SK-N-SH treated with all-trans-retinoic acid at 6 μM for 48 hours (cell line): ENCODE data around the gene THNSL1.
A peak's percentile ranks its signal among the peaks of the same experiment; 100 is the strongest.

Experiments used
- ATAC-seq: fragments of 200-7000 bp; cut with Tn5 transposase; 3 replicates; pipeline ENCODE4 v1.9.1; 2020; ENCODE audit warnings: mild to moderate bottlenecking, moderate library complexity
- BACH2 ChIP-seq: fragments of 250-450 bp; sonication (Bioruptor Pico); IDR thresholded peaks from 2 replicates; pipeline ENCODE4 v1.9.0; 2021; ENCODE audit warnings: mild to moderate bottlenecking, borderline replicate concordance
- CREB5 ChIP-seq: fragments of 250-450 bp; sonication (Bioruptor Pico); IDR thresholded peaks from 2 replicates; pipeline ENCODE4 v1.5.1; 2020; ENCODE audit warnings: low read depth, mild to moderate bottlenecking, moderate library complexity
- CSDC2 ChIP-seq: fragments of 250-450 bp; sonication (Bioruptor Pico); IDR thresholded peaks from 2 replicates; pipeline ENCODE4 v1.5.0; 2020; ENCODE audit warnings: mild to moderate bottlenecking, moderate library complexity
- ESRRG ChIP-seq: fragments of 250-450 bp; sonication (Bioruptor Pico); IDR thresholded peaks from 2 replicates; pipeline ENCODE4 v1.6.1; 2021; ENCODE audit warnings: mild to moderate bottlenecking
- ISL1 ChIP-seq: fragments of 250-450 bp; sonication (Bioruptor Pico); IDR thresholded peaks from 2 replicates; pipeline ENCODE4 v2.1.2; 2022; ENCODE audit warnings: mild to moderate bottlenecking, moderate library complexity
- OSR1 ChIP-seq: fragments of 250-450 bp; sonication (Bioruptor Pico); IDR thresholded peaks from 2 replicates; pipeline ENCODE4 v1.8.0; 2022; ENCODE audit warnings: moderate library complexity, mild to moderate bottlenecking, inconsistent platforms
- POU6F1 ChIP-seq: fragments of 250-450 bp; sonication (Bioruptor Pico); IDR thresholded peaks from 2 replicates; pipeline ENCODE4 v1.8.0; 2021; ENCODE audit warnings: low read depth, mild to moderate bottlenecking, moderate library complexity, borderline replicate concordance
- PPARA ChIP-seq: fragments of 250-450 bp; sonication (Bioruptor Pico); IDR thresholded peaks from 2 replicates; pipeline ENCODE4 v1.5.0; 2020; ENCODE audit warnings: mild to moderate bottlenecking, borderline replicate concordance
- TCF4 ChIP-seq: fragments of 250-450 bp; sonication (Bioruptor Pico); IDR thresholded peaks from 2 replicates; pipeline ENCODE4 v1.8.0; 2021; ENCODE audit warnings: mild to moderate bottlenecking, moderate library complexity, borderline replicate concordance
- TOX ChIP-seq: fragments of 250-450 bp; sonication (Bioruptor Pico); IDR thresholded peaks from 2 replicates; pipeline ENCODE4 v1.8.0; 2021; ENCODE audit warnings: mild to moderate bottlenecking, moderate library complexity, borderline replicate concordance
- ZNF565 ChIP-seq: fragments of 450-650 bp; formaldehyde crosslinking; conservative IDR thresholded peaks from 2 replicates; pipeline ENCODE4 v1.5.0; 2020; ENCODE audit warnings: low read depth, mild to moderate bottlenecking, moderate library complexity
- ZNF70 ChIP-seq: fragments of 450-650 bp; formaldehyde crosslinking; IDR thresholded peaks from 2 replicates; pipeline ENCODE4 v1.5.0; 2020; ENCODE audit warnings: mild to moderate bottlenecking, moderate library complexity
- TF ChIP-seq, protein P1 (sequence below): fragments of 250-450 bp; sonication (Bioruptor Pico); IDR thresholded peaks from 2 replicates; pipeline ENCODE4 v1.5.0; 2020; ENCODE audit warnings: mild to moderate bottlenecking, moderate library complexity
- TF ChIP-seq, protein P2 (sequence below): fragments of 250-450 bp; sonication (Bioruptor Pico); IDR thresholded peaks from 2 replicates; pipeline ENCODE4 v1.8.0; 2020; ENCODE audit warnings: mild to moderate bottlenecking, moderate library complexity, borderline replicate concordance
- TF ChIP-seq, protein P3 (sequence below): fragments of 250-450 bp; sonication (Bioruptor Pico); IDR thresholded peaks from 2 replicates; pipeline ENCODE4 v1.5.1; 2021; ENCODE audit warnings: mild to moderate bottlenecking, moderate library complexity

THNSL1 gene

GRCh38 chr10:25018703-25019102, 2.3 kb downstream of the THNSL1 start:
- ATAC-seq, result no peak

DNA sequence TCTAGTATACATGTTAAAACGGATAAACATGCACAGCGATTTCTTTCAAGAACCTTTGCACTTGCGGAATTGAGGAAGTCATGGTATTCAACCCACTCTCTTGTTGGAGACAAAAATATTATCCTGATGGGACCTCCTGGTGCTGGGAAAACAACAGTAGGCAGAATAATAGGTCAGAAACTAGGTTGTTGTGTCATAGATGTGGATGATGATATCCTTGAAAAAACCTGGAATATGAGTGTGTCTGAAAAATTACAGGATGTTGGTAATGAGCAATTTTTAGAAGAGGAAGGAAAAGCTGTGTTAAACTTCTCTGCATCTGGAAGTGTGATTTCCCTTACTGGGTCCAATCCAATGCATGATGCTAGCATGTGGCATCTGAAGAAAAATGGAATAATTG, 6.9 kb downstream of the THNSL1 start:
- TF ChIP-seq, protein P1, sequence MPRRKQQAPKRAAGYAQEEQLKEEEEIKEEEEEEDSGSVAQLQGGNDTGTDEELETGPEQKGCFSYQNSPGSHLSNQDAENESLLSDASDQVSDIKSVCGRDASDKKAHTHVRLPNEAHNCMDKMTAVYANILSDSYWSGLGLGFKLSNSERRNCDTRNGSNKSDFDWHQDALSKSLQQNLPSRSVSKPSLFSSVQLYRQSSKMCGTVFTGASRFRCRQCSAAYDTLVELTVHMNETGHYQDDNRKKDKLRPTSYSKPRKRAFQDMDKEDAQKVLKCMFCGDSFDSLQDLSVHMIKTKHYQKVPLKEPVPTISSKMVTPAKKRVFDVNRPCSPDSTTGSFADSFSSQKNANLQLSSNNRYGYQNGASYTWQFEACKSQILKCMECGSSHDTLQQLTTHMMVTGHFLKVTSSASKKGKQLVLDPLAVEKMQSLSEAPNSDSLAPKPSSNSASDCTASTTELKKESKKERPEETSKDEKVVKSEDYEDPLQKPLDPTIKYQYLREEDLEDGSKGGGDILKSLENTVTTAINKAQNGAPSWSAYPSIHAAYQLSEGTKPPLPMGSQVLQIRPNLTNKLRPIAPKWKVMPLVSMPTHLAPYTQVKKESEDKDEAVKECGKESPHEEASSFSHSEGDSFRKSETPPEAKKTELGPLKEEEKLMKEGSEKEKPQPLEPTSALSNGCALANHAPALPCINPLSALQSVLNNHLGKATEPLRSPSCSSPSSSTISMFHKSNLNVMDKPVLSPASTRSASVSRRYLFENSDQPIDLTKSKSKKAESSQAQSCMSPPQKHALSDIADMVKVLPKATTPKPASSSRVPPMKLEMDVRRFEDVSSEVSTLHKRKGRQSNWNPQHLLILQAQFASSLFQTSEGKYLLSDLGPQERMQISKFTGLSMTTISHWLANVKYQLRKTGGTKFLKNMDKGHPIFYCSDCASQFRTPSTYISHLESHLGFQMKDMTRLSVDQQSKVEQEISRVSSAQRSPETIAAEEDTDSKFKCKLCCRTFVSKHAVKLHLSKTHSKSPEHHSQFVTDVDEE (CRISPR knock-in tag), result no peak
- no peak for TF ChIP-seq POU6F1 (CRISPR knock-in tag)
- no peak for TF ChIP-seq OSR1 (CRISPR knock-in tag)
- no peak for TF ChIP-seq CREB5 (CRISPR knock-in tag)
- no peak for TF ChIP-seq ISL1 (CRISPR knock-in tag)
- TF ChIP-seq ZNF70 (CRISPR knock-in tag), result no peak
- TF ChIP-seq ESRRG (CRISPR knock-in tag), result no peak
- TF ChIP-seq ZNF565 (CRISPR knock-in tag), result no peak
- TF ChIP-seq TOX (CRISPR knock-in tag), result no peak
- no peak for ATAC-seq

More at GRCh38 chr10:25018703-25019102, 2.3 kb downstream of the THNSL1 start:
- TF ChIP-seq, protein P2, sequence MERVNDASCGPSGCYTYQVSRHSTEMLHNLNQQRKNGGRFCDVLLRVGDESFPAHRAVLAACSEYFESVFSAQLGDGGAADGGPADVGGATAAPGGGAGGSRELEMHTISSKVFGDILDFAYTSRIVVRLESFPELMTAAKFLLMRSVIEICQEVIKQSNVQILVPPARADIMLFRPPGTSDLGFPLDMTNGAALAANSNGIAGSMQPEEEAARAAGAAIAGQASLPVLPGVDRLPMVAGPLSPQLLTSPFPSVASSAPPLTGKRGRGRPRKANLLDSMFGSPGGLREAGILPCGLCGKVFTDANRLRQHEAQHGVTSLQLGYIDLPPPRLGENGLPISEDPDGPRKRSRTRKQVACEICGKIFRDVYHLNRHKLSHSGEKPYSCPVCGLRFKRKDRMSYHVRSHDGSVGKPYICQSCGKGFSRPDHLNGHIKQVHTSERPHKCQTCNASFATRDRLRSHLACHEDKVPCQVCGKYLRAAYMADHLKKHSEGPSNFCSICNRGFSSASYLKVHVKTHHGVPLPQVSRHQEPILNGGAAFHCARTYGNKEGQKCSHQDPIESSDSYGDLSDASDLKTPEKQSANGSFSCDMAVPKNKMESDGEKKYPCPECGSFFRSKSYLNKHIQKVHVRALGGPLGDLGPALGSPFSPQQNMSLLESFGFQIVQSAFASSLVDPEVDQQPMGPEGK (CRISPR knock-in tag), result no peak
- TF ChIP-seq ISL1 (CRISPR knock-in tag), result no peak
- TF ChIP-seq, protein P3, sequence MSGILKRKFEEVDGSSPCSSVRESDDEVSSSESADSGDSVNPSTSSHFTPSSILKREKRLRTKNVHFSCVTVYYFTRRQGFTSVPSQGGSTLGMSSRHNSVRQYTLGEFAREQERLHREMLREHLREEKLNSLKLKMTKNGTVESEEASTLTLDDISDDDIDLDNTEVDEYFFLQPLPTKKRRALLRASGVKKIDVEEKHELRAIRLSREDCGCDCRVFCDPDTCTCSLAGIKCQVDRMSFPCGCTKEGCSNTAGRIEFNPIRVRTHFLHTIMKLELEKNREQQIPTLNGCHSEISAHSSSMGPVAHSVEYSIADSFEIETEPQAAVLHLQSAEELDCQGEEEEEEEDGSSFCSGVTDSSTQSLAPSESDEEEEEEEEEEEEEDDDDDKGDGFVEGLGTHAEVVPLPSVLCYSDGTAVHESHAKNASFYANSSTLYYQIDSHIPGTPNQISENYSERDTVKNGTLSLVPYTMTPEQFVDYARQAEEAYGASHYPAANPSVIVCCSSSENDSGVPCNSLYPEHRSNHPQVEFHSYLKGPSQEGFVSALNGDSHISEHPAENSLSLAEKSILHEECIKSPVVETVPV (CRISPR knock-in tag), result no peak
- no peak for TF ChIP-seq TCF4 (CRISPR knock-in tag)
- no peak for TF ChIP-seq POU6F1 (CRISPR knock-in tag)
- no peak for TF ChIP-seq CREB5 (CRISPR knock-in tag)
- TF ChIP-seq ZNF70 (CRISPR knock-in tag), result no peak
- no peak for TF ChIP-seq BACH2 (CRISPR knock-in tag)
- TF ChIP-seq TOX (CRISPR knock-in tag), result no peak
- no peak for TF ChIP-seq CSDC2 (CRISPR knock-in tag)
- no peak for TF ChIP-seq PPARA

- ATAC-seq, result no peak
- TF ChIP-seq CSDC2 (CRISPR knock-in tag) (no peak), ISL1 (CRISPR knock-in tag) (peak; percentile 93)
These were observed 8.1 kb downstream of the THNSL1 start for GRCh38 chr10:25024528-25024927.
